Neural progenitor cell (in vitro differentiated cells): ENCODE data around the gene FBXW4.

Experiments used
- EZH2 ChIP-seq: fragments of 200-600 bp; sonication (generic); IDR thresholded peaks from 2 replicates; pipeline ENCODE4 v1.6.1; 2017; ENCODE audit warnings: antibody characterized with exemption, mild to moderate bottlenecking, moderate library complexity
- TF ChIP-seq, protein P1 (sequence below): fragments of 200-600 bp; sonication (generic); IDR thresholded peaks from 2 replicates; pipeline ENCODE4 v1.5.1; 2017; ENCODE audit warnings: antibody characterized with exemption, mild to moderate bottlenecking

DNA sequence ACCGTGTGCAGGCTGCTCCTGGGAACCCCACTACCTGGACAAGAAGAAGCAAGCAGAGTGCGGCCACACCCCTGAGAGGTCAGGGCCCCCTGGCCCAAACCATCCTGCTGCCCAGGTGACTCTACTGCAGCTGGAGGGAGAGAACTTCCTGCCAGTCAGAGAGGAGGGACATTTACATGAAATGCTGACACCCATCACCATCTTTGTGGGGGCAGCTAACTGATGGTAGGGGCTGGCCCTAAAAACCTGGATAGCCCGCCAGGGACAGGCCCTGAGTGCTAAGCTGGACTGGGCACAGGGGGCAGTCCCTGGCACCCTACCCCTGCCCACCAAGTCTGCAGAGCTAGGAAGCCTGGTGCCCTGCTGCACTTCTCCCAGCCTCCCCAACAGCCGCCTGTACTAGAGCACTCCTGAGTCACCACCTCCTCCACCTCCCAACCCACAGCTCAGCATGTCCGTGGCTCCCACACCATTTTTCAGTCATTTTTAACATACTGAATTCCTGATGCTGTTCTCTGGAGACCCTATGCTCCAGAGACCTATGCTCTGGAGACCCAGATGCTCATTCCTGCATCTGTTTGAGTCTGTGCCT lies 79.3 kb downstream of the FBXW4 start:
- TF ChIP-seq, protein P1, sequence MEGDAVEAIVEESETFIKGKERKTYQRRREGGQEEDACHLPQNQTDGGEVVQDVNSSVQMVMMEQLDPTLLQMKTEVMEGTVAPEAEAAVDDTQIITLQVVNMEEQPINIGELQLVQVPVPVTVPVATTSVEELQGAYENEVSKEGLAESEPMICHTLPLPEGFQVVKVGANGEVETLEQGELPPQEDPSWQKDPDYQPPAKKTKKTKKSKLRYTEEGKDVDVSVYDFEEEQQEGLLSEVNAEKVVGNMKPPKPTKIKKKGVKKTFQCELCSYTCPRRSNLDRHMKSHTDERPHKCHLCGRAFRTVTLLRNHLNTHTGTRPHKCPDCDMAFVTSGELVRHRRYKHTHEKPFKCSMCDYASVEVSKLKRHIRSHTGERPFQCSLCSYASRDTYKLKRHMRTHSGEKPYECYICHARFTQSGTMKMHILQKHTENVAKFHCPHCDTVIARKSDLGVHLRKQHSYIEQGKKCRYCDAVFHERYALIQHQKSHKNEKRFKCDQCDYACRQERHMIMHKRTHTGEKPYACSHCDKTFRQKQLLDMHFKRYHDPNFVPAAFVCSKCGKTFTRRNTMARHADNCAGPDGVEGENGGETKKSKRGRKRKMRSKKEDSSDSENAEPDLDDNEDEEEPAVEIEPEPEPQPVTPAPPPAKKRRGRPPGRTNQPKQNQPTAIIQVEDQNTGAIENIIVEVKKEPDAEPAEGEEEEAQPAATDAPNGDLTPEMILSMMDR, result no peak
- TF ChIP-seq EZH2, result no peak
